HL-60/S4 treated with retinoic acid at 250 ng/mL for 4 days and 3 days (cell line): ENCODE results near the gene LEFTY2.
"Not testable (repeated sequence)": the region's sequence is repeated elsewhere in the genome, so short reads cannot be mapped to it uniquely, and the experiment has no call there.

Source experiments
- in situ Hi-C: fragments of 300-500 bp; cut with MboI; formaldehyde crosslinking; loops from 2 replicates; pipeline ENCODE4 v1.7.0; 2022; ENCODE audit warnings: low sequenced_read_pairs

The LEFTY2 gene

DNA sequence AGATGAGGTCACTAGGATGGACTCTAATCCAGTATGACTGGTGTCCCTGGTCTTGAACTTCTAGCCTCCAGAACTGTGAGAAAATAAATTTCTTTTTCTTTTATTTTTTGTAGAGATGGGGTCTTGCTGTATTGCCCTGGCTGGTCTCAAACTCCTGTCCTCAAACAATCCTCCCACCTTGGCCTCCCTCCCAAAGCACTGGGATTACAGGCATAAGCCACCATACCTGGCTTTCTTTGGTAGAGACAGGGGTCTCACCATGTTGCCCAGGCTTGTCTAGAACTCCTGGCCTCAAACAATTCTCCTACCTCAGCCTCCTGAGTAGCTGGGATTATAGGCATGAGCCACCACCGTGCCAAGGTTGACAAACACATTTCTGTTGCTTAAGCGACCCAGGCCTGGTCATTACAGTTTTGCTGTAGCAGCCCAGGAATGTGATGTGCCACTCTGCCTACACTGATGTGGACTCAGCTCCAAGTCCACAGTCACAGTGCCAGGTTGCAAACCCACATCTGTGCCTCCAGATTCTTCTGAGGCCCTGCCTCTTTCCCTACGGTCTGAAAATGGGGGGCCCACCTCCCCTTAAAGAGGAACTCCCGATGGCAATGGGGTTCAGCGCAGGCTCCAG is 32.9 kb downstream of the LEFTY2 start:
- in situ Hi-C loops: no loop called here

DNA sequence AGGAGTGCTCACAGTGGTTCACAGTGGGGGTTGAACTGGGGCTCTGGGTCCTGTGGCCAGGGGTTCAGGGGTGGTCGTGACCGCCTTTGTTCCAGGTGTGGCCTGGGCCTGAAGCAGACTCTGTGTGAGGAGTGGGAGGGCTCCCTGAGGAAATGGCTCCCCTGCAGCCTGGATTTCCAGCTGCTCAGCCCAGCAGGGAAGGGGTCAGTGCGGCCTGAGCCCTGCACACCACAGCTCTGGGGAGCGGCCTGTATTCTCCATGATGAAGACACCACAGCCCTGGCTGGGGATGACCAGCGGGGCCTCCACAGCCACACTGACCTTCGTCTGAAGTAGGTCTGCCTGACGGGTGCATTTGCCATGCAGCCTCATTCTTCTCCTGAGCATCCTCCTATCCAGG is 33.7 kb downstream of the LEFTY2 start:
- in situ Hi-C loops: no loop called here

DNA sequence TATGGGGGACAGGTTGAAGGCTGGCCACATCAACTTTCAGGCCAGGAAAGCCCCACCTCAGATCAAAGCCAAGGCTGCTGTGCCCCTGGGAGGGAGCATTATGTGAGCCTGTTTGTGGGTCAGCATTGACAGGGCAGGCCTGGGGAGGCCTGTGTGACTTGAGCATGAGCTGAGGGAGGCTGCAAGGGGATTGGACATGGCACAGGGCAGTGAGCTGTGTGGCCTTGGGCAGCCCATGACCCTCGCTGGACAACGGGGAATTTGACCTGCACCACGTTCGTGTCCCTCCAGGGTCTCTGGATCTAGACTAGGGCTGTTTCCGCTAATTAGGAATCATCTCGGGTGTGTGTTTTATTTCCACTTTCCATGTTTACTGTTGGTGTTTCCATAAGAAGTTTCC is 34.6 kb downstream of the LEFTY2 start:
- in situ Hi-C loops: no loop called here

DNA sequence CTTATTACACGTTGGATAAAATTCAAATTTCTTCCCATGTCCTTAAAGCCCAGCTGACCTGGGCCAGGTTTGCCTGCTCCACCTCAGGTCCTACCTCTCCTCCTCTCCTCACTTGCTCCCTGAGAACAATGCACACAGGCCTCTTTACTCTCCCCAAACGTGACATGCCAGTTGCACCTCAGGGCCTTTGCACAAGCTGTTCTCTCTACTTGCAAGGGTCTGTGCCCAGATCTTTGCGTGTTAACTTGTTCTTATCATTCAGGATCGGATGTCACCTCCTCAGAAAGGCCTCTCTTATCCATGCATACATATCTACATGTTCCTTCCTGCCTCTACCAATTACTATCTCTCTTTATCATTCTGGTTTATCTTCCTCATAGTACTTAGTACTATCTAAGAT is 37.4 kb downstream of the LEFTY2 start:
- in situ Hi-C loops: no loop called here

DNA sequence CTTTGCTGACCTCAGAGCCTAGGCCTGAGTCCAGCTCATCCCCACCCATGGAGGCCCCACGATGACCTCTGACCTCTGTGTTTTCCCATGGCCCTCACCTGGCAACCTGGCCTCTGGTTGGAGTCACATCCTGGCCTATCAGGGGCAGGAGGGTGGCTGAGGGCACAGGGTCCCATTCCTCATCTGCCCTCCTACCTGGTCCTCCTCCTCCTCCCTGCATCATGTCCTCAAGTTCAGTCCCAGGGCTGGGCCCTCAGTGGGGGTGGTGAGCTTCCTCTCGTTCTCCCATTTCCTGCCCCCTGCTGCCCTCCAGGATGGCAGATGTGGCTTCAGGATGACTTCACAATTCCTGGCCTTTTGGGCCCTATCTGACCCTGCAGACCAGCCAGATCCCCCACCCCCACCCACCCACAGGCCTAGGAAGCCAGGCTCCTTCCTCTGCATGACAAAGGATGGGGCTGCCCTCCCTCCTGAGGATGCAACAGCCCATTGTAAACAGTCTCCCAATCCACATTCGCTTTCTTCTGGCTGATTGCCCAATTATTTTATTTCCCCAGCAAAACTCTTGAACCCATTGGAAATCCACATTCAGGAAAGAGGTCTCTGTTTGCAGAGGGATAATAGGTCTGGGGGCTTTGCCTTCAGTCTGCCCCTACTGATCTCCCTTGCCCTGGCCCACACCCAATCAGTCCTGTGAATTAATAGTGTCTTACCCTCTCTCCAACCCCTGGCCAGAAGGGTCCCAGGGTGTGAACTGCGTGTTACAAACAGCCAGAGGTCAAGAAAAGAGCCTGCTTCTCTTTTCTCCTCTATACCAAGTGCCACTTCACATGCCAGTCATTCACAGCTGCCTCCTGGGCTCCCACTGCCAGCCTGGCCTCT is 41.7 kb downstream of the LEFTY2 start:
- in situ Hi-C loops: no loop called here

DNA sequence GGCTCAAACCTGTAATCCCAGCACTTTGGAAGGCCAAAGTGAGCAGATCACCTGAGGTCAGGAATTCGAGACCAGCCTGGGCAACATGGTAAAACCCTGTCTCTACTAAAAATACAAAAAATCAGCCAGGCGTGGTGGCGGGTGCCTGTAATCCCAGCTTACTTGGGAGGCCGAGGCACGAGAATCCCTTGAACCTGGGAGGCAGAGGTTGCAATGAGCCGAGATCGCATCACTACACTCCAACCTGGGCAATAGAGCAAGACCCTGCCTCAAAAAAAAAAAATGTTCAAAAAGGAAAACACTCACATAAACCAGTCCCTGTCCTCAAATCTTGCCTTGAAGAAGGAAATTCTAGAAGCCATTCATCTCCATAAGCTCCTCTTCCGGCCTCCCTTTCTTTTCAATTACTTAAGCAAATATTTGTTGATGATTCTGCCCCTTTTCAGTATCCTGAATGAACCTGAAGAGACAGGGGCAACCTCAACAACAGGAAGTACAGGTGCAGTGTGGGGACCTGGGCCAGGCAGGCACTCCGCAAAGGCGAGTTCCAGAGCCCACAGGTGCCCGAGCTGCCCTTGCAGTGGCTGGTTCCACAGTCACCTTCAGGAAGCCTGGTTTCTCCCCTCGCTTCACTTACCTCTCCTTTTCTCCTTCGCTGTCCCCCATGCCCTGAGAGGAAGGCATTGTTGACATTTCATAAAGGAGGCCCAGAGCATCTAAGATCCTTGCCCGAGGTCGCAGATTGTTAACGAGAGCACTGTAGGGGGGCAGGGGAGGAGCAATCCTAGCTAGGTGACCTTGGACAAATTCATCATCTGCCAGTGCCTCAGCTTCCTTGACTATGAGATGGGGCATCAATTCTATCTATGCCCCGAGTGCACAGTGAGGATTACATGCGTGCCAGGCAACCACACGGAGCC is 43.2 kb downstream of the LEFTY2 start:
- in situ Hi-C loops: no loop called here

DNA sequence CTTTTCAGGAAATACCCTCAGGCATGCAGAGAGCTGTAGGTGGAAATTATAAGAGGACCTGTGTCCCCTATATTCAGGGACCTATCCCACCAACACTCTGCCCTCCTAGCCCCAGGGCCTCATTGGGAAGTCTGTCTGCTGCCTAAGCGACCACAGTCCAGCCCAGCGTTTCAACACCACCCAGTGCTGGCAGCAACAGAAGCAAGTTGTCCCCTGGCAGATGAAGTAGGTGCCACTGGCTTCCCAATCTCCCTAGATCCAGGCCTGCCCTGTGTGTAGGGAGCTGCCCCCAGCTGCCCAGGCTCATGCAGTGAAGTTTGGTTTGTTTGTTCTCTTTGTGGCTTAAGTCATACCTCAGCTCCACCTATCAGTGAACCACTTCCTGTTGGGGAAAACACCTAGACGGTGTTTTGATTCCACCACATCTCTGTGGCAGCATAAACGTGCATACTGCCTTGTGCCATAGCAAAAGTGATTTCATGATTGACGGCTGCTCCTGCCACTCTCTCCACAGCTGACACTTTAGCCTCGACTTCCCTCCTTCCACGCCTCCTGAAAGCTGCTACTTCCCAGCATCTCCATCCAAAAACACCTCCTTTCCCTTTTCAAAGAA is 44.0 kb downstream of the LEFTY2 start:
- in situ Hi-C loops: no loop called here

DNA sequence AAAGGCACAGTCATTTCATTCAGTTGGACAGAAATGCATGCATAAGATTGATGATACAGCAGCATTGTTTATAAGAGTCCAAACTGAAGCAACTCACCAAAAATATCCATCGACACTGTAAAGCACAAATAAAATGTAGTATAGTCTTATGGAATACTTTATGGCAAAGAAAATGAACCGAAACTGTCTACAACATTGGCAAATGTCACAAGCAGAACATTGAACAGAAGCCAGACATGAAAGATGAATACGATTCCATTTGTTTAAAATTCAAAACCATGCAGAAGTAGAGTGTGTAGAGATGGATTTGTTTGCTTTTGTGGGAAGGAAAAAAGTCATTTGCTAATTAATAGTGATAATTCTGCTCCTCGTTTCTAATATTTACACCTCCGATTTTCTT is 44.5 kb downstream of the LEFTY2 start:
- in situ Hi-C loops: no loop called here

DNA sequence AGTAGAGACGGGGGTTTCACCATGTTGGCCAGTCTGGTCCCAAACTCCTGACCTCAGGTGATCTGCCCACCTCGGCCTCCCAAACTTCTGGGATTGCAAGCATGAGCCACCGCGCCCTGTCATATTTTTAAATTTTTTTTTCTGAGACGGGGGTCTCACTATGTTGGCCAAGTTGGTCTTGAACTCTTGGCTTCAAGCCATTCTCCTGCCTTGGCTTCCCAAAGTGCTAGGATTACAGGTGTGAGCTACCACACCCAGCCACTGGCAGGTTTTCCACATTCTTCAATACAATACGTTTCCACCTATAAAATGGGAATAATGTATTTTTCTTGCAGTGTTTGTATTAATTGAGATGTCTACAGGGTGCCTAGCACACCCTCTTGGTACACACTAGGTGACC is 48.7 kb downstream of the LEFTY2 start:
- in situ Hi-C loops: no loop called here

DNA sequence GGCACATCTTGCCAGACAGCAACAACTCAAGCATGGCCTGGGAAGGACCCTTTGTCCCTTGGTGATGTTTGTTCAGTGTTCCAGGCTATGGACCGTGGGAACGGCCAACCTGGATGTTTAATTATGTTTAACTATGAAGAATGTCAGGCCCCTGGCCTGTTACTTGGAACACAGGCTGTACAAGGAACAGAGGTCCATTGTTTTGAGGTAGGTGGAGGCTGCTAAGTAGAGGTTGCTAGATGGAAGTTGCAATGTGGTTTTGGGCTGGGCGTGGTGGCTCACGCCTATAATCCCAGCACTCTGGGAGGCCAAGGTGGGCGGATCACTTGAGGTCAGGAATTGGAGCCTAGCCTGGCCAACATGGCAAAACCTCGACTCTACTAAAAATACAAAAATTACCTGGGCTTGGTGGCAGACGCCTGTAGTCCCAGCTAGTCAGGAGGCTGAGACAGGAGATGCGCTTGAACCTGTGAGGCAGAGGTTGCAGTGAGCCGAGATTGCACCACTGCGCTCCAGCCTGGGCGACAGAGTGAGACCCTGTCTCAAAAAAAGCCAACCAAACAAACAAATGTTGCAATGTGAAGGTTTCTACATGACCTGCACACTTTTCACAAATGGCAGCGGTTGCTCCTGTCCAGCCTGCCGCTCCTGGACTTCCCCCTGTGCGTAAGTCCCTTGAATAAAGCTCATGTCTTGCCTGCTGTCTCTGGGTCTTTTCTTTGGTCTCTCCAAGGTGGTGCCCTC is 49.6 kb downstream of the LEFTY2 start:
- in situ Hi-C loops: no loop called here

DNA sequence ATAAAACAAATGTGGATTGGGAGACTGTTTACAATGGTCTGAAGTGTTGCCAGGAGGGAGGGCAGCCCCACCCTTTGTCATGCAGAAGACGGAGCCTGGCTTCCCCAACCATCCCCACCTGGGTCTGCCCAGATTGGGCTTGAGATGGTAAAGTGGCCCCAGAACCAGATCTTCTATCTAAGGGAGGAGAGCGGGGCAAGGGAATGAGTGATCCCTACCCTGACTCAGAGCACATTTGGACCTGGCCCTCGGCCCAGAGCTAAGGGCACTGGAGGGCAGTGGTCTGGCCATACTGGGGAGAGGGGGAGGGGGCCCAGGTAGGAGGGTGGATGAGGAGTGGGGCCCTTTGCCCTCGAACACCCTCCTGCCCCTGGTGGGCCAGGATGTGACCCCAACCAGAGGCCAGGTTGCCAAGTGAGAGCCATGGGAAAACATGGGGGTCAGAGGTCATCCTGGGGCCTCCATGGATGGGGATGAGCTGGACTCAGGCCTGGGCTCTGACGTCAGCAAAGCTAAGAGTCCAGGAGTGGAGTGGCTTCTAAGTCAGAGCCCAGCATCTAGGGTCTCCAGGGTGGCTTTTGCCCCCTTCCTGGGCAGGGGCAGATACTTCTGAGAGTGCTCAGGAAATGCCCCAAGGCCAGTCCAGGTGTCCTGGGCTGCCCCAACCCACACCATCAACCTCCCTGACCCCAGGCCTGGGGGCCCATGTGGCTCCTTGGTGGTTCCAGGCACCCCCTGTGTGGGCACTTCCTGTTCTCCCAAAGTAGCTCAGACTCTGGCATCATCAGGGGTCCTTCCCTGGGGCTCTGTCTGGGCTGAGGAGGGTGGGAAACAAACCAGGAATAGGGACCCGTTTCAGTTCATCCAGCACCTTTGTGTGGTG is 50.4 kb downstream of the LEFTY2 start:
- in situ Hi-C loops: no loop called here

DNA sequence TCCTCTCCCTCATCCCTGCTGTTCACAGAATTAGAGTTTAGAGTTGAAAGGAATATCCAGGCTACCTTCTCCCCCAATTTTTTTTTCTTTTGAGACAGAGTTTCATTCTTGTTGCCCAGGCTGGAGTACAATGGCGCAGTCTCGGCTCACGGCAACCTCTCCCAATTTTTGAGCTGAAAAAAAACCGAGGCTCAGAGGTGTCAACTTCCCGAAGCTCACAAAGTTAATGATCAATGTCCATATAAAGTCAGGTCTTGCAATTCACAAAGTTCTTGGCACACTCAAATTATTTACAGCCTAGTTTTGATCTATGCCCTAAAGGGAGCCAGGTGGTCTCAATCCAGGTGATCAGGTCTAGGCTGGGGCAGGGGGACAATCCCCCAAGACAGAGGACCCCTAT is 51.3 kb downstream of the LEFTY2 start:
- in situ Hi-C loops: no loop called here

DNA sequence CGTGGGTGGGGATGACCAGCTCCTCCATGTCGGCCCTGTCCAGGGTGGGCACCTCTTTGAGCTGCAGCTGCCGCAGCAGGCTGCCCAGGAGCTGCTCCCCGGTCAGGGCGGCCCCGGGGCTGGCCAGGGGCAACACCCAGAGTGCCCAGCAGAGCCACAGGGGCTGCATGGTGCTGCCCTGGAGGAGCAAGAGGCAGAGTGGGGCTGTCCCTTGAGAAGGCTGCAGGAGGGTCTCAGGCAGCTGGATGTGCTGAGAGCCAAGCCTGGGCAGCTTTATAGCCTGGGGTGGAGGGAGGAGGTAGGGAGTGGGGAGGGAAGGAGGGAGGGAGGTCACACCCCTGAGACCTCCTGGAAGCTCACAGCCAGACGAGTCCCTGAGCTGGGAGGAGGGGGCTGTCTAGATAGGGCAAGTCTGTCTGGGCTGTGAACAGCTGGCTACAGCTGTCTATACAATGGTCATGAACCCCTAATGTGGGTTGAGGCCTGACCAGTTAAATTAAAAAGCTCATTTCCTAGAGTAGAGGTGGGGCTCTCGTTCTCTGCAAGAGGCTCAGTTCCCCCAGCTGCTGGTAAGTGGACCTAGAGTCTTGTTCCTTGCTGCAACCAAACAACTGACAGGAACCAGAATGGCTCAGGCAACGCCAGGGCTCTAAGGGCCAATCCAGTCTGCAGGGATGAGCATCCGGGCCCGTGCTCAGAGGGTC is 52.0 kb downstream of the LEFTY2 start, which contains the start of gene LEFTY1:
TSS of gene LEFTY1 (minus strand) at position 249 of the 704 bp plus-strand sequence. CDS start at position 169, 80 bp downstream.
- in situ Hi-C loops: no loop called here

DNA sequence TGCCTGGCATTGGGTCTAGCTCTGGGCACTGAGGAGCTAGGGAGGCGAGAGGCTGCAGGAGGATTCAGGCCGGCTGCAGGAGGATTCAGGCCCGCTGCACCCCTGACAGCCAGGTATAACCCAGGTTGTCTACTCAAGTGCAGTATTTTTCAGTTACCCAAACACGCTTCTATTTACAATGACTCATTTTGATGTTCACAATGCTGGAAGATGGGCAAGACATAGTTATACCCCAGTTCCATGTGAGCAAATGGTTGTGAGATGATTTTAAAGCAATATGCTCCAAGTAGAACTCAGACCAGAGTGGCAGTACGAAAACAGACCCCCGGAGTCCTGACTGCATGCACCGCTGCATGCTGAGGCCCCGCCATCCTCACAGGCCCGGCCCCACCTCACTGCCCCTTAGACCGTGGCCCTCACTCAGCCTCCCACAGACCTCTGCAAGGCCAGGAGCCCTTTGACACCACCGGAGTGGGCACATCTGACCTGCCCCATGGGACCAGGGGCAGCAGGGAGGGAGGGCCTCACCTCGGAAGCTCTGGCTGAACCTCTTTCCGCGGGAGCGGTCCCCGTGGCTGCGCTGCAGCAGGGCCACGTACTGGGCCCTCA is 52.6 kb downstream of the LEFTY2 start:
- in situ Hi-C loops: no loop called here

DNA sequence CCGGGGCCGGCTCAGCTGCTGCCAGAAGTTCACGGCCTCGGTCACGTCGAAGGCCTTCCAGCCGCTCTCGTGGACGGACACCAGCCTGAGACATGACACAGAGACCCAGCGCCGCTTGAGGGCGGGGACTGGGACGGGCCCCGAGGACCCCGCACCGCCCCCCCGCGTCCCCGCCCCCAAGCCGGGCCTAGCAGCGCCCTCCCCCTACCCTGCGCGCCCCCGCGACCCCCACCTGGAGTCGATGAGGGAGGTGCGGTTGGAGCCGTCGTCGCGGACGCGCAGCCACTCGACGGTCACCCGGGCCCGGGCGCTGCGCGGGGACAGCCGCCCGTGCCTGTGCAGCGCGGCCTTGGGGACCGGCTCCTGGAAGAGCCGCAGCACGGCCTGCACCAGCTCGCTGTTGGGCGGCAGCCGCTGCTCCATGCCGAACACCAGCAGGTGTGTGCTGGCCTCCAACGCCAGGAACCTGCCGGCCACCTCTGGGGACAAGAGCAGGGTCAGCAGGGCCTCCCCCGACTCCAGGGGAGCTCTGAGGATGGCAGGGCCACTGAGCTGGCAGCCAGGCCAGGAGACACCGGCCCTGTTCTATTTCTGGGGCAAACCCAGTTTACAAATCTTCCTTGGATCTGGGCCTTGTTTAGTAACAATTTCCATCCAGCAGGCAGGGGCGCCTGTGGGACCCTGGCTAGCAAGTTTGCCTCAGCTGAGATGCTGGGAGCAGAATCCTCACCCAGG is 53.3 kb downstream of the LEFTY2 start:
- in situ Hi-C loops: not testable (repeated sequence)

DNA sequence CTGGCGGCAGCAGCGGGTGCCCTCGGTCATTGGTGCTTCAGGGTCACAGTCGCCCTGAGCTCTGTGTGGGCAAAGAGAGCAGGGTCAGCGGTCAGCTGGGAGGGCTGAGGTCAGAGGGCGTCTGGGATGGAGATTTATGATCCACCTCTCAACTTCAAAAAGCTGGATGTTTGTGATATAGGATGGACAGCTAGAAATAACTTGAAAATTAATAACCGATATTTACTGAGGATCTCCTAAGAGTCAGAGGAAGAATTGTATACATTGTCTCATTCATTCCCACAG is 54.0 kb downstream of the LEFTY2 start:
- in situ Hi-C loops: no loop called here
